HK-2 (cell line): ENCODE measurements around the gene LMBR1L.
"Not testable (repeated sequence)": the region's sequence is repeated elsewhere in the genome, so short reads cannot be mapped to it uniquely, and the experiment has no call there.

ENCODE experiments used
- DNase-seq: peaks from one replicate; pipeline ENCODE4 v3.0.0-alpha.2; 2018; ENCODE audit not compliant: unreplicated experiment

LMBR1L gene

GRCh38 chr12:49110464-49111155, at the start of gene LMBR1L:
TSS of gene LMBR1L (minus strand) at chr12:49110847. CDS start at chr12:49110555, 292 bp downstream.
- peak; percentile 94 for DNase-seq

GRCh38 chr12:49160399-49160798, 49.8 kb upstream of the LMBR1L start:
- no peak for DNase-seq

GRCh38 chr12:49154221-49154620, 43.6 kb upstream of the LMBR1L start:
- DNase-seq: no peak

GRCh38 chr12:49147384-49147783, 36.7 kb upstream of the LMBR1L start:
- no peak for DNase-seq

- DNase-seq: no peak
Observed at GRCh38 chr12:49146406-49146805, 35.8 kb upstream of the LMBR1L start.

GRCh38 chr12:49144384-49144783, 33.7 kb upstream of the LMBR1L start:
- no peak for DNase-seq

- no peak for DNase-seq
Observed at GRCh38 chr12:49138999-49139398, 28.4 kb upstream of the LMBR1L start.

GRCh38 chr12:49138587-49138986, 27.9 kb upstream of the LMBR1L start:
- DNase-seq: no peak

- no peak for DNase-seq
Observed at GRCh38 chr12:49137476-49137875, 26.8 kb upstream of the LMBR1L start.

GRCh38 chr12:49136997-49137396, 26.4 kb upstream of the LMBR1L start:
- DNase-seq: not testable (repeated sequence)

- no peak for DNase-seq
Observed at GRCh38 chr12:49133590-49133989, 22.9 kb upstream of the LMBR1L start.

- no peak for DNase-seq
Observed at GRCh38 chr12:49133014-49133413, 22.4 kb upstream of the LMBR1L start.

- DNase-seq: no peak
Observed at GRCh38 chr12:49131894-49132461, 21.3 kb upstream of the LMBR1L start.

- peak; percentile 91 for DNase-seq
Observed at GRCh38 chr12:49131051-49131893, 20.6 kb upstream of the LMBR1L start, which contains the start of gene TUBA1B. TSS of gene TUBA1B (minus strand) at chr12:49131395. CDS start at chr12:49131300, 95 bp downstream.

GRCh38 chr12:49130151-49131050, 19.8 kb upstream of the LMBR1L start:
- DNase-seq: peak; percentile 94

GRCh38 chr12:49129332-49130150, 18.9 kb upstream of the LMBR1L start:
- DNase-seq: no peak

- not testable (repeated sequence) for DNase-seq
Observed at GRCh38 chr12:49127971-49128370, 17.3 kb upstream of the LMBR1L start.

GRCh38 chr12:49126852-49127763, 16.5 kb upstream of the LMBR1L start:
- peak; percentile 40 for DNase-seq

GRCh38 chr12:49121047-49121696, 10.5 kb upstream of the LMBR1L start:
- peak; percentile 57 for DNase-seq
